HG02852 (cell line): ENCODE measurements around the gene ANKRD9.
"Not testable (repeated sequence)": the region's sequence is repeated elsewhere in the genome, so short reads cannot be mapped to it uniquely, and the experiment has no call there.

Source experiments
- ATAC-seq: cut with Tn5 transposase; IDR thresholded peaks from one replicate; pipeline ENCODE4 v1.9.1; 2021; ENCODE audit warnings: mild to moderate bottlenecking, moderate library complexity; ENCODE audit not compliant: unreplicated experiment

ANKRD9 gene

GRCh38 chr14:102509746-102510615 is at the start of gene ANKRD9:
TSS of gene ANKRD9 (minus strand) at chr14:102509776. CDS start at chr14:102507889, 1,887 bp downstream.
- ATAC-seq, result peak; percentile 87

DNA sequence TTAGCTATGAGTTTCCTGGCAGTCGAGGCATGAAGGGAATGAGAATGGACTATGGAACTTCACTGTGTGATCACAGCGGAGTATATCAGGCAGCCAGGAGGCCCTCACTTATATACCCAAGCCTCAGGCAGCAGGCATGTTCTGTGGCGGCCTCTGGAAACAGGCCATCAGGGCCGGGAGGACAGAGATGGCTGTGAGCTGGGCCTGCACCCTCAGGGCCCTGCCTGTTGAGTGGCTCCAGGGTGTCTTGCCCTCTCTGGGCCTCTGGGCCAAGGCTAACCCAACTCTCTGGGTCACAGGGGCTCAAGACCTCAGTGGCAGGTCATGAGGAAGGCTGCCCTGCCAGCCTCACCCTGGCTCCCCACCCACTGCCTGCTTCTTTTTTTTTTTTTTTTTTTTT is 49.0 kb upstream of the ANKRD9 start:
- no peak for ATAC-seq

DNA sequence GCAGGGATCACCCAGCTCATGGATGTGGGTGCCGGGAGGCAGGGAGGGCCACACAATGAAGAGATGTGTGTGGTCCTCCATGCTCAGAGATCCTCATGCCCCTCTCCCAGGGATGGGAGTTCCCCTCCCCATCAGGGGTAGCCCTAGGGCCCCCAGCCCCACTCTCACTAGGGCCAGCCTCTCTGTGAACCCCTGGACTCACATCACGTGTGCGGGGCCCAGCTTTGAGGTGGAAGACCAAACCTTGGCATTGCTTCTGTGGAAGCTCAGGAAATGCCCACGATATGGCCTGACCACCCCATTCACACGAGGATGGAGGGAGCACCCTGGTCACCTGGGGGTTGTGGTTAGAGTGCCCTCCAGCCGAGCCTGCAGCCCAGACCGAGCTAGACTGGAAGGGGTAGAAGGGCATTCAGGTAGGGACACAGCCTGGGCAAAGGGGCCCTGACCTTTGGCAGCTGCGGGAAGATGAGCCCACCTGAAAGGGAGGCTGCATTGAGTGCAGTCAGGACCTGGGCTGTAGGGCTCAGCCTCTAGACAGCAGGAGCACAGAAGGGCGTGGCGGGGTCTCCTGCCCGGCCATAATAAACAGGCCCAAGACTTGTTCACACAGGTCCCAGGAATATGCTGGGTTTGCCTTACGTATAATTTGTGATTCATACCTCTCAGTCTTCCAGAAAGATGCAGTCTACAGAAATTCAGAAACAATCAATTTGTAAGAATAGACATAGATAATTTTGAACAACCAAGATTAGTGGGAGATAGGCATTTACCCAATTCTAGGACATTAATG is 48.1 kb upstream of the ANKRD9 start:
- ATAC-seq, result no peak

DNA sequence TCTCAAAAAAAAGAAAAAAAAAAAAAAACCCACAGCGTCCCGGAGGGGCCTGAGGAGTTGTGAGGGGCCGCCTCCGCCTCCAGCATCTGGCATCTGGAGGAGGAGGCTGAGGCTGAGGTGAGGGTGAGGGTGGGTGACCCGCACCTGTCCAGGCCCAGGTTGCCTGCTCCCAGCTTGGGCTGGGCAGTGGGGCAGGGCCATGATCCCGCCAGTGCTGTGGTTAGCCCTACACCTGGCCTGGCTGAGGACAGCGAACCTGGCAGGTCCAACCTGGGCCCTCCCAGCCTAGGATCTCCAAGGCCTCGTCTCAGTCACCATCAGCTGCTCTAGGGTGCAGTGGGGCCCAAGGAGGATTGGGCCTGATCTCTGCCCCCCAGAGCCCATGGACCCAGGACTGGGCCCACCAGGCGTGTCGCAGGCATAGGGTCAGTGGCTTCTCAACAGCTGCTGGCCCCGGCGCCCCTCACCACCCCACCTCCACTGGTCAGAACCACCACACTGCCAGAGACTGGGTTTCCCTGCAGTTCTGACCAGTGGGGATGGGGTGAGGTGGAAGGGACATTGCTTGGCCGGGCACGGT is 46.6 kb upstream of the ANKRD9 start:
- ATAC-seq, result no peak

DNA sequence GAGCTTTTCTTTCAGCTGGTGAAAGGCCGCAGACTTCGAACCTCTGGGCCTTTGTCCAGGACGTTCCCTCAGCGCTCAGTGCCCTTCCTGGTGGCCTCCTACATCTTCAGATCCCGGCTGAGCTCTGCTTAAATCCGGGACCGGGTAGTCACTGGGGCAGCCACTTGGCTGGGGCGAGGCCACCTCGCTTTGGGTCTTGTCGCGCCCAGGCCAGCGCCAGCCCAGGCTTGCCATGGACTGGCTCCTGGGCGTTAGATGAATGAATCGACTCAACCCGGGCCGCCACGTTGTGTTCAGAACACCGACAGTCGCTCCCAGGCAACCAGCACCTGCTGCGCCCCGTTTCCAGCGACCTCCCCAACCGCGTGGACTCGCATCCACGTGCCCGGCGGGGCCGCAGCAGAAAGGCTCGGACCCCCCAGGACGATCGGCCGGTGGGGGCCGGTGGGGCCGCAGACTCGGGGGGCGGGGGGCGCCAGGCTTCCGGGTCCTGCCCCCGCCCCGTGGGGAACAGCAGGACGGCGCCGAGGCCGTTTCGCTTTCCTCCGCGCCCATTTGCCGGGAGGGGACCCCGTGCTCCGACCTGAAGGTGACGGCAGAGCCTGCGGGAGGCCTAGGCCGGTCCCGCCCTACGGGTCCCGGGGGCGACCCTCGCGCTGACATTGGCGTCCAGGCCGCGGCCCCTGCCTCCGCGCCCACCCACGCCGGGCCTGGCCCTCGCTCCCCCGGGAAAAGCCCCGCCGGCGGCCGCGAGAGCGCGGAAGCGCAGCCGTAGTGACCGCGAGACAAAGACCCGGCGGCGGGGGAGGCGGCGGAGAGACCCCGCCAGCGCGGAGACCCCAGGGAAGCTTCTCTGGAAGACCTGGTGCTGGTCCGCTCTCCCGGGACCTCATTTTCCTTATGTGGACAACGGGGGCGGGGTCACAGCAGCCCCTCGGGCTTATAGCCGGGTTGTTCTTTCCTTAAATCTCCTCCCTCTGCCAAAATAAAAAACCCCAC is 45.5 kb upstream of the ANKRD9 start:
- no peak for ATAC-seq

DNA sequence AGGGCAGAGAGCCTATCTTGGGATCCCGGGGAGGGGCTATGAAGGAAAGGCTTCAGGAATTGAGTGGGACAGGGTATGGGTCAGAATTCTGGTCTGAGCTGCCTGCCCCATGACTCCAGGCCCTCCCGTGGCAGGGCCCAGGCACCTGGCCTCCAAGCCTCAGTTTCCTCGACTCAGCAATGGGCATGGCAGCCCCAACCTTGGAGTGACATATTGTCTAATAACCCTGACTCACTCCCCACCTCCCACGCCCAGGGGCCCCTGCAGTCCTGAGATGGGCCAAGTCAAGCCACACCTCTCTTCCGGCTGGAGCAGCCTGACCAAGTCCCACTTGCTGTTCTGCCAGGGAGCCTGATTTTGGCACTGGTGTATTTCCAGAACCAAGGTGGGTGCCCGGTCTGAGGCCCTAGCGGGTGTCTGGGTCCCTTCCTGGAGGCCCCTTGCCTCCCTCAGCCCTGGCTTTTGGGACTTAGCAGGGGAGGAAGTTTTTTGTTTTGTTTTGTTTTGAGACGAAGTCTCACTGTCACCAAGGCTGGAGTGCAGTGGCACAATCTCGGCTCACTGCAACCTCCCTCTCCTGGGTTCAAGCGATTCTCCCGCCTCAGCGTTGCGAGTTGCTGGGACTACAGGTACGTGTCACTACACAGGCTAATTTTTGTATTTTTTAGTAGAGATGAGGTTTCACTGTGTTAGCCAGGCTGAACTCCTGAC is 42.6 kb upstream of the ANKRD9 start:
- ATAC-seq, result no peak

DNA sequence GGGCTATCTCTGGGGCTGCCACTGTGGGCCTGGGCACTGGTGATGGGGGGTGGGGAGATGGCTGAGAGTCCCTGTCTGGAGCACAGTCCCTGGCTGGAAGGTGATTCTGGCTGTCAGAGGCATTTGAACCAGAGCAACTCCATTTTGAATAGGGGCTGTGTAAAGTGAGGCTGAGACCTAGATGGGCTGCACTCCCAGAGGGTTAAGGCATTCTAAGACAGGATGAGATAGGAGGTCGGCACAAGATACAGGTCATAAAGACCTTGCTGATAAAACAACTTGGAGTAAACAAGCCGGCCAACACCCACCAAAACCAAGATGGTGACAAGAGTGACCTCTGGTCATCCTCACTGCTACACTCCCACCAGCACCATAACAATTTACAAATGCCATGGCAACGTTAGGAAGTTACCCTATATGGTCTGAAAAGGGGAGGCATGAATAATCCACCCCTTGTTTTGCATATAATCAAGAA is 41.4 kb upstream of the ANKRD9 start:
- ATAC-seq, result not testable (repeated sequence)

DNA sequence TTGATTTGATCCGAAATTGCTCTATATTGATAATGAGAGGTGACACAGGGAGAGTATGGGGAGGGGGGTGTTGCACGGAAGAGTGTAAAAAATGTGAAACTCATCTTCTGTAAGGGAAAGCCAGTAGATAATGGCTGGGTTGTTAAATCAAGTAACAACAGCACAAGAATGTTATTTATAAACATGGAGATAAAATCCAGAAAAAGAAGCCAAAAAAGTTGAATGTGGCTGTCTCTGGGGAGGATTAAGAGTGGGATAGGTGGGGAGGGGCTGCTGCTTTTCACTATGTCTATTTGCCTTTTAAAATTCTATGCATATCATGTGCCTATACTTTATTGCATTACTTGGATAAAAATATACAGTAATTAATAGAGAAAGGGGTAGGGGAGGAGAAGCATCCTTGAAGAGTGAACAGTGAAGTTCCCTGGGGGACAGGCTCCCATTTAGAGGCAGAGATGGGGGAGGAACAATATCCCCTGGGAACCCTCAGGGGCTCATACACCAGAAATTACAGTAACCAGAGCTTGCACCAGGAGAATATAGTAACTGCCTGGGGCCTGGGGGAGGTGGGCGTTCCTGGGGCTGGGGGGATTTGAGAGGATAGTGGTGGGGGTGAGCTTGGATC is 39.2 kb upstream of the ANKRD9 start:
- no peak for ATAC-seq

GRCh38 chr14:102545461-102546265 is 36.1 kb upstream of the ANKRD9 start:
- no peak for ATAC-seq

- no peak for ATAC-seq
Measured at GRCh38 chr14:102544747-102545460, 35.3 kb upstream of the ANKRD9 start.

DNA sequence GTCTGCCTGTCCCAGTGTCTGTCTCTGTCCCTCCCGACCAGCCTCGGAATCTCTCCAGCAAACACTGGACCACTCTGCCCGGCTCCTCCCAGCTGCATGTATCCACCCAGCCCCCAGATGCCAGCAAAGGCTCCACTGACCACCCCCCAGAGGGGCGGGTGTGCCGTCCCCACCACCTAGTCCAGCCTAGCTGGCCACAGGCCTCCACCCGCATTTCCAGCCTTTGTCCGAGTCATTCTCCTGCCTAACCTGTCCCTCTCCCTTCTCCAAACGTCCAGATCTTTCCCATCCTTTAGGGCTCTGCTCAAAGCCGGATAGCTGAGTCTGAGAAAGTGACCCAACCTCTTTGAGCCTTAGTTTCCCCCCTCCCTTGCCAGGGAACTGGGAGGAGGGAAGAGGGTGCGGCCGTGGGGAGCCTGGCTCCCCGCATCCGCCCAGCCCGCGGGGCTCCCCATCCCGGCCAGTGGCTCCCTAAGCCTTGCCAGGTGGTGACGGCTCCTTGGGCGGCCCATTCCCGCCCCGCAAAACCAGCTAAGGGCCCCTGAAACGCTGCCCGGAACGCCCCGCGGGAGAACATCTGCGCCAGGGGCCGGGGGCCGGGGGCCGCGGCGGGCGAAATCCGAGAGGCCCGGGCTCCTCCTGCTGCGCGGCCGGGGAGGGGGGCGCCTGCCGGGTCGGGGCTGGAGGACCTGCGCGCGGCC is 34.6 kb upstream of the ANKRD9 start:
- ATAC-seq, result no peak

GRCh38 chr14:102541771-102542170 is 32.2 kb upstream of the ANKRD9 start:
- ATAC-seq, result no peak

GRCh38 chr14:102541029-102541491 is 31.5 kb upstream of the ANKRD9 start:
- not testable (repeated sequence) for ATAC-seq

DNA sequence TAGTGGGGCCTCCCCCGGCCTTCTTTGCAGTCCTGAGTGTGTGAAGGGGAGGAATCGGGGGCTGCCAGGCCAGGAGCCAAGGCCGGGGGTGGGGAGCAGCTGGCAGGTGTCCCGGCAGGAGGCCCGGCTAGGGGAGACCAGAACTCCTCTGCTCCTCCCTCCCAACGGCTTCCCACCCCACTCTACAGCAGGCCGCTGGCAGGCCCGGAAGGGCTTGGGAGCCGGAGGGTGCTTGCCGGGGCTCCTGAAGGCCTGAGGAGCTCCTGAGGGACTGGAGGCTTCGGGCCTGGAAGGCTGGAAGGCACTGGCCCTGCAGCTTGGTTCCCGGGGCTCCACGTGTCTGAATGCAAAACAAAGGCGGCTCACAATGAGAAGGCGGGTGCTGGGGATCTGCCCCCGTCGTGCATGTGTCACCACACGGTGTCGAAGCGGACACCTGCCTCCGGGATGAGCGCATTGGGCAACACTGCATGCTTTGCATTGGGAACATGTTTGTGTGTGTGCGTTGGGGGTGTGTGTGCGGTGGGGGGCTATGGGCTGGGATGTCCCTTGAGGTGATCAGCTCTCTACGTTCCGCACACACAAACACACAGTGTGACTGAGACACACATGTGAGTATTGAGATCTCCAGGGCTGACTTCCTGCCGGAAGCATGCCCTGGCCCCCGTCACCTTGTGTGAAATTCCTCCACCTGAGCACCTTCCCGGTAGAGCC is 30.9 kb upstream of the ANKRD9 start:
- ATAC-seq, result no peak

GRCh38 chr14:102539544-102540314 is 30.2 kb upstream of the ANKRD9 start:
- ATAC-seq, result no peak
